ENCODE data around the gene HHAT. TPM values are rescaled to one million over a fixed set of nuclear protein-coding genes. Genes with fewer than 3 reads are reported as not detected.

Gene HHAT
- total and polyA plus RNA-seq, 9 of the 15 experiments (the other 6 are each of a cell fraction or from before 2014, with no cell fraction given) = 0.07 to 0.16 (median 0.13) TPM; not detected in 1

DNA sequence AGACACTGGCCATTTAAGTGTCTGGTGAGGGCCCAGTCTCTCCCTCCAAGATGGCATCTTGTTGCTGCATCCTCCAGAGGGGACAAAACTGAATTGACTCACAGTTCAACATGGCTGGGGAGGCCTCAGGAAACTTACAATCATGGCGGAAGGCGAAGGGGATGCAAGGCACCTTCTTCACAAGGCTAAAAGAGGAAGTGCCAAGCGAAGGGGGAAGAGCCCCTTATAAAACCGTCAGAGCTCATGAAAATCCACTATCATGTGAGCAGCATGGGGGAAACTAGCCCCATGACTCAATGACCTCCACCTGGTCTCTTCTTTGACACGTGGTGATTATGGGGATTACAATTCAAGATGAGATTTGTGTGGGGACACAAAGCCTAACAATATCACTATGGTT is 280.1 kb downstream of the HHAT start:
- no TSS peak for BruUV-seq (replicated peaks)
- in situ Hi-C loops (cut with MboI) = no loop called here
- no peak overlapping the region for H3K4me2 ChIP-seq (ENCODE audit: insufficient read depth, low read length)

DNA sequence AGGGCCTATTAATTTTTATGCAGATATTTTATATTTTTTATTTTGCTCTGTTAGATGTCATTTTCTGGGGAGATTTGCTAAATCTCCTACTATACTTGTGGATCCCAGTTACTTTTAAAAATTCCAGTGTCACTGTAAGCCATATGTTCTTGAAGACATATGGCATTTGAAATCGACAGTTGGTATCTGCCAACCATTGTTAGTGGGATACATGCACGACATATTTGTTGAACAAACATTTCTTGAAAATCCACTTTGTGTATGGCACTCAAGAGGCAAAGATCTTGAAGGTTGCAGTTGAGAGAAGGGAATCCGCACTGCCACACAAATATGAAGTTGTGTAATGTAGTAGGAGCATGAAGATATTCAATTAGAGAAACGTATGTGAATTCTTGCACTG is 287.7 kb downstream of the HHAT start:
- no peak for FAIRE-seq
- no peak for DNase-seq (ENCODE audit: extremely low read depth in 1 of 4, low spot score in 3 of 4)
- intact Hi-C loops (cut with micrococcal nuclease) (no loop called here), in situ Hi-C loops (cut with MboI) (no loop called here)
- TF ChIP-seq PHB2 (IDR thresholded peaks at IDR 0.05; ENCODE audit: low read depth) (no peak), ZNF184 (CRISPR knock-in tag; IDR thresholded peaks at IDR 0.05) (no peak), CSDE1 (IDR thresholded peaks at IDR 0.05) (no peak)
- TF ChIP-seq, protein P1, sequence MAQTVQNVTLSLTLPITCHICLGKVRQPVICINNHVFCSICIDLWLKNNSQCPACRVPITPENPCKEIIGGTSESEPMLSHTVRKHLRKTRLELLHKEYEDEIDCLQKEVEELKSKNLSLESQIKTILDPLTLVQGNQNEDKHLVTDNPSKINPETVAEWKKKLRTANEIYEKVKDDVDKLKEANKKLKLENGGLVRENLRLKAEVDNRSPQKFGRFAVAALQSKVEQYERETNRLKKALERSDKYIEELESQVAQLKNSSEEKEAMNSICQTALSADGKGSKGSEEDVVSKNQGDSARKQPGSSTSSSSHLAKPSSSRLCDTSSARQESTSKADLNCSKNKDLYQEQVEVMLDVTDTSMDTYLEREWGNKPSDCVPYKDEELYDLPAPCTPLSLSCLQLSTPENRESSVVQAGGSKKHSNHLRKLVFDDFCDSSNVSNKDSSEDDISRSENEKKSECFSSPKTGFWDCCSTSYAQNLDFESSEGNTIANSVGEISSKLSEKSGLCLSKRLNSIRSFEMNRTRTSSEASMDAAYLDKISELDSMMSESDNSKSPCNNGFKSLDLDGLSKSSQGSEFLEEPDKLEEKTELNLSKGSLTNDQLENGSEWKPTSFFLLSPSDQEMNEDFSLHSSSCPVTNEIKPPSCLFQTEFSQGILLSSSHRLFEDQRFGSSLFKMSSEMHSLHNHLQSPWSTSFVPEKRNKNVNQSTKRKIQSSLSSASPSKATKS (CRISPR knock-in tag; IDR thresholded peaks at IDR 0.05) = no peak
- WGBS (ENCODE audit: insufficient coverage, low coverage, missing lambda C conversion rate) = 0% methylated on average over 4 of the region's 4 CpGs
- no TSS peak for BruUV-seq (replicated peaks)
- H4K20me1 ChIP-seq (replicated peaks; ENCODE audit: control insufficient read depth, insufficient read depth, low read length) = no peaks in the 10 kb centered on the region
- no peaks in the 10 kb centered on the region for H3K4me1 ChIP-seq (replicated peaks in 1 of 2; ENCODE audit: control insufficient read depth in 2 of 2, insufficient read depth in 2 of 2, low read length in 2 of 2)
- CTCF ChIA-PET (ENCODE audit: low intra/inter-chr PET ratio) = no interaction called here
- H3K27me3 ChIP-seq (ENCODE audit: control insufficient read depth in 2 of 2, insufficient read depth in 2 of 2, low read length in 2 of 2) = peaks cover 0 to 6% of the 10 kb centered on the region in 2 experiments; a peak in 2 of 5 replicates
- H3K9me3 ChIP-seq (replicated peaks; ENCODE audit: control insufficient read depth, insufficient read depth, low read depth, low read length) = no peaks in the 10 kb centered on the region
- H3K79me2 ChIP-seq (ENCODE audit: control insufficient read depth, insufficient read depth, low read length) = no peaks in the 10 kb centered on the region
- POLR2A ChIA-PET = no interaction called here
- no peak overlapping the region for H3K4me2 ChIP-seq (ENCODE audit: insufficient read depth, low read length)
- no peak for ATAC-seq
- no peak overlapping the region for H2AFZ ChIP-seq (ENCODE audit: low read depth, low read length)
- H3K4me3 ChIP-seq = no peak overlapping the region
- no peak overlapping the region for H3K9ac ChIP-seq (ENCODE audit: insufficient read depth in 1 of 2, low read depth in 2 of 2, low read length in 2 of 2)
- no peak overlapping the region for H3K27ac ChIP-seq (ENCODE audit: extremely low read depth, low read depth, low read length)
- no peaks in the 10 kb centered on the region for H3K36me3 ChIP-seq (ENCODE audit: control insufficient read depth, insufficient read depth, low read length)
- no peaks in the 10 kb centered on the region for H3K9me1 ChIP-seq (ENCODE audit: control insufficient read depth, insufficient read depth, low read length)

More for the DNA sequence above, 280.1 kb downstream of the HHAT start:
- Histone ChIP-seq H3K4me1 (replicated peaks in 1 of 2; ENCODE audit: control insufficient read depth in 2 of 2, insufficient read depth in 2 of 2, low read length in 2 of 2) (no peaks in the 10 kb centered on the region), H4K20me1 (replicated peaks; ENCODE audit: control insufficient read depth, insufficient read depth, low read length) (no peaks in the 10 kb centered on the region), H3K9me3 (replicated peaks; ENCODE audit: control insufficient read depth, insufficient read depth, low read depth, low read length) (no peaks in the 10 kb centered on the region), H3K79me2 (ENCODE audit: control insufficient read depth, insufficient read depth, low read length) (no peaks in the 10 kb centered on the region), H3K36me3 (ENCODE audit: control insufficient read depth, insufficient read depth, low read length) (no peaks in the 10 kb centered on the region), H3K27me3 (ENCODE audit: control insufficient read depth in 2 of 2, insufficient read depth in 2 of 2, low read length in 2 of 2) (no peaks in the 10 kb centered on the region), H3K4me3 (no peak overlapping the region), H3K9ac (ENCODE audit: insufficient read depth in 1 of 2, low read depth in 2 of 2, low read length in 2 of 2) (no peak overlapping the region), H2AFZ (ENCODE audit: low read depth, low read length) (no peak overlapping the region), H3K27ac (ENCODE audit: extremely low read depth, low read depth, low read length) (no peak overlapping the region), H3K9me1 (ENCODE audit: control insufficient read depth, insufficient read depth, low read length) (no peaks in the 10 kb centered on the region)
- CTCF ChIA-PET (ENCODE audit: low intra/inter-chr PET ratio) = no interaction called here
- TF ChIP-seq, protein P2, sequence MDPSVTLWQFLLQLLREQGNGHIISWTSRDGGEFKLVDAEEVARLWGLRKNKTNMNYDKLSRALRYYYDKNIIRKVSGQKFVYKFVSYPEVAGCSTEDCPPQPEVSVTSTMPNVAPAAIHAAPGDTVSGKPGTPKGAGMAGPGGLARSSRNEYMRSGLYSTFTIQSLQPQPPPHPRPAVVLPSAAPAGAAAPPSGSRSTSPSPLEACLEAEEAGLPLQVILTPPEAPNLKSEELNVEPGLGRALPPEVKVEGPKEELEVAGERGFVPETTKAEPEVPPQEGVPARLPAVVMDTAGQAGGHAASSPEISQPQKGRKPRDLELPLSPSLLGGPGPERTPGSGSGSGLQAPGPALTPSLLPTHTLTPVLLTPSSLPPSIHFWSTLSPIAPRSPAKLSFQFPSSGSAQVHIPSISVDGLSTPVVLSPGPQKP (CRISPR knock-in tag; IDR thresholded peaks at IDR 0.05) = no peak
- peak; percentile 92 for TF ChIP-seq SPI1 (IDR thresholded peaks at IDR 0.05; ENCODE audit: borderline replicate concordance, low read depth, low read length)
- intact Hi-C loops (cut with micrococcal nuclease) = no loop called here
- POLR2A ChIA-PET = no interaction called here
- no peak for FAIRE-seq
- no peak for ATAC-seq
- no peak for DNase-seq (ENCODE audit: extremely low read depth in 1 of 4, low spot score in 3 of 4)
- 2% methylated on average over 5 of the region's 5 CpGs for WGBS (ENCODE audit: insufficient coverage, low coverage, missing lambda C conversion rate)
